Body of pancreas (tissue), 4 donors: ENCODE measurements around the gene PIP5K1B.

ENCODE experiments used
- CTCF ChIP-seq, 7 experiments: fragments of 450-650 bp in 4 of 7; fragments of 200-600 bp in 3 of 7; sonication (generic) in 3 of 7; IDR thresholded peaks; one replicate each; pipeline ENCODE4 v1.5.1; 2016 to 2019; ENCODE audit warnings: antibody characterized with exemption in 7 of 7
- POLR2A ChIP-seq, 3 donors: fragments of 450-650 bp; IDR thresholded peaks; one replicate each; pipeline ENCODE4 v1.6.1; 2016; ENCODE audit warnings: antibody characterized with exemption in 3 of 3, mild to moderate bottlenecking in 2 of 3

DNA sequence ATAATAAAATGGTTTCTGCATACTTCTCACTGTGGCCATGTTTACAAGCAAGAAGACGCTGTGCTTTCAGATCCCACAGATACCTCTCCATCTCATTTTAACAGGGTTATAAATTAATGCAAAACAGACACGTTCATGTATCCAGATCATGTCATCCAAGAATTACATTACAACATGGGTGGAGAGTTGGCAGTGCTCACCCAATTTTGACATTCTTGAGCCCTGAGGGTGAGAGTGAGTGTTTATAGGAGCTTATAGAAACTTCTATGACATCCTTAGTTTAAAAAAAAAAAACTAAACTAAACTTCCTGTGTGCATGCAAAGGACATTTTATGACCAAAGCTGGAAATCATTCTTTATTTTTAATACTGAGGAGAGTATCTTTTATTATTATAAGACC lies 299.8 kb downstream of the PIP5K1B start:
- TF ChIP-seq CTCF (IDR thresholded peaks at IDR 0.05) (no peak), POLR2A (IDR thresholded peaks at IDR 0.05) (no peak)
